ENCODE results near the gene DLGAP5. TPM values are rescaled to one million over a fixed set of nuclear protein-coding genes. Genes with fewer than 3 reads are reported as not detected.

The DLGAP5 gene
- polyA plus RNA-seq, 1 donor from 2014 or later: 2.0 TPM

GRCh38 chr14:55131370-55132137, 59.8 kb downstream of the DLGAP5 start:
- H3K27ac ChIP-seq (ENCODE audit: low read length): no peak overlapping the region
- peaks cover 45% of the 10 kb centered on the region for H3K27me3 ChIP-seq (ENCODE audit: insufficient read depth, low read depth, low read length)
- no peak overlapping the region for H3K4me2 ChIP-seq (ENCODE audit: low read length)
- H3K9ac ChIP-seq (ENCODE audit: low read length): no peak overlapping the region
- H3F3A ChIP-seq (ENCODE audit: insufficient read depth, low read length, poor library complexity, severe bottlenecking): no peaks in the 10 kb centered on the region
- TF ChIP-seq RAD21 (conservative IDR thresholded peaks at IDR 0.05) (no peak), REST (IDR thresholded peaks at IDR 0.05; ENCODE audit: borderline replicate concordance) (no peak), MXI1 (conservative IDR thresholded peaks at IDR 0.05; ENCODE audit: poor library complexity, severe bottlenecking) (no peak), EZH2 (IDR thresholded peaks at IDR 0.05; ENCODE audit: borderline replicate concordance, insufficient read depth, low read length, poor library complexity, severe bottlenecking) (no peak), POLR2AphosphoS5 (IDR thresholded peaks at IDR 0.05) (no peak), SMC3 (conservative IDR thresholded peaks at IDR 0.05; ENCODE audit: poor library complexity) (no peak), TAF1 (IDR thresholded peaks at IDR 0.05; ENCODE audit: low read depth) (no peak), CTCF (IDR thresholded peaks at IDR 0.05; ENCODE audit: poor library complexity, severe bottlenecking) (no peak), EP300 (conservative IDR thresholded peaks at IDR 0.05; ENCODE audit: poor library complexity, severe bottlenecking) (no peak)
- H2AFZ ChIP-seq (ENCODE audit: low read depth, low read length): no peak overlapping the region
- H3K4me3 ChIP-seq (ENCODE audit: low read length): no peak overlapping the region
- H3K9me2 ChIP-seq (ENCODE audit: insufficient read depth, low read length): no peaks in the 10 kb centered on the region
- no peaks in the 10 kb centered on the region for H4K20me1 ChIP-seq (ENCODE audit: insufficient read depth)
- no peaks in the 10 kb centered on the region for H3K9me3 ChIP-seq (ENCODE audit: low read length)
- no peaks in the 10 kb centered on the region for H3K79me2 ChIP-seq (replicated peaks; ENCODE audit: insufficient read depth, low read length)
- no peaks in the 10 kb centered on the region for H3K36me3 ChIP-seq (ENCODE audit: insufficient read depth, low read length)

- H3K4me2 ChIP-seq (ENCODE audit: low read length): no peak overlapping the region
- no peak overlapping the region for H2AFZ ChIP-seq (ENCODE audit: low read depth, low read length)
- H4K20me1 ChIP-seq (ENCODE audit: insufficient read depth): no peaks in the 10 kb centered on the region
- H3K4me3 ChIP-seq (ENCODE audit: low read length): no peak overlapping the region
- peaks cover 45% of the 10 kb centered on the region for H3K27me3 ChIP-seq (ENCODE audit: insufficient read depth, low read depth, low read length)
- no peaks in the 10 kb centered on the region for H3F3A ChIP-seq (ENCODE audit: insufficient read depth, low read length, poor library complexity, severe bottlenecking)
- H3K36me3 ChIP-seq (ENCODE audit: insufficient read depth, low read length): no peaks in the 10 kb centered on the region
- H3K79me2 ChIP-seq (replicated peaks; ENCODE audit: insufficient read depth, low read length): no peaks in the 10 kb centered on the region
- no peaks in the 10 kb centered on the region for H3K9me3 ChIP-seq (ENCODE audit: low read length)
- TF ChIP-seq MXI1 (conservative IDR thresholded peaks at IDR 0.05; ENCODE audit: poor library complexity, severe bottlenecking) (no peak), SMC3 (conservative IDR thresholded peaks at IDR 0.05; ENCODE audit: poor library complexity) (no peak), EP300 (conservative IDR thresholded peaks at IDR 0.05; ENCODE audit: poor library complexity, severe bottlenecking) (no peak), REST (IDR thresholded peaks at IDR 0.05; ENCODE audit: borderline replicate concordance) (no peak)
- H3K9me2 ChIP-seq (ENCODE audit: insufficient read depth, low read length): no peaks in the 10 kb centered on the region
- no peak overlapping the region for H3K27ac ChIP-seq (ENCODE audit: low read length)
- H3K9ac ChIP-seq (ENCODE audit: low read length): no peak overlapping the region
These were observed 61.2 kb downstream of the DLGAP5 start for GRCh38 chr14:55130196-55130550.
